HepG2 (cell line): Measurements from ENCODE around the gene SF3B6. TPM values are rescaled to one million over a fixed set of nuclear protein-coding genes. Genes with fewer than 3 reads are reported as not detected.

ENCODE experiments used
- ATF6 ChIP-seq: sonication (generic); formaldehyde crosslinking; conservative IDR thresholded peaks from 2 replicates; pipeline ENCODE4 v1.4.0; 2020; ENCODE audit warnings: missing genetic modification reagents
- DPF2 ChIP-seq: sonication (generic); formaldehyde crosslinking; IDR thresholded peaks from 2 replicates; pipeline ENCODE4 v1.4.0; 2020; ENCODE audit warnings: mild to moderate bottlenecking, low read depth, missing genetic modification reagents, borderline replicate concordance
- DR1 ChIP-seq: sonication (generic); formaldehyde crosslinking; IDR thresholded peaks from 2 replicates; pipeline ENCODE4 v1.8.0; 2021; ENCODE audit warnings: mild to moderate bottlenecking, missing genetic modification reagents, inconsistent platforms
- ERF ChIP-seq: IDR thresholded peaks from 2 replicates; pipeline ENCODE4 v1.6.1; 2018; ENCODE audit warnings: missing biosample characterization, missing genetic modification reagents
- FOXP4 ChIP-seq: sonication (generic); formaldehyde crosslinking; IDR thresholded peaks from 2 replicates; pipeline ENCODE4 v1.4.0; 2020; ENCODE audit warnings: missing genetic modification reagents
- HES4 ChIP-seq: sonication (generic); formaldehyde crosslinking; IDR thresholded peaks from 2 replicates; pipeline ENCODE4 v1.9.0; 2021; ENCODE audit warnings: mild to moderate bottlenecking, missing genetic modification reagents, borderline replicate concordance
- ISX ChIP-seq: sonication (generic); formaldehyde crosslinking; conservative IDR thresholded peaks from 2 replicates; pipeline ENCODE4 v1.5.0; 2020; ENCODE audit warnings: missing genetic modification reagents
- NAIF1 ChIP-seq: sonication (generic); formaldehyde crosslinking; IDR thresholded peaks from 2 replicates; pipeline ENCODE4 v1.5.0; 2020; ENCODE audit warnings: mild to moderate bottlenecking, missing genetic modification reagents, borderline replicate concordance
- NBN ChIP-seq: fragments of 450-650 bp; conservative IDR thresholded peaks from 2 replicates; pipeline ENCODE4 v1.6.1; 2017
- NFYB ChIP-seq: sonication (generic); formaldehyde crosslinking; IDR thresholded peaks from 2 replicates; pipeline ENCODE4 v1.4.0; 2020; ENCODE audit warnings: missing genetic modification reagents
- RXRB ChIP-seq: IDR thresholded peaks from 2 replicates; pipeline ENCODE4 v1.6.1; 2016; ENCODE audit warnings: borderline replicate concordance, missing genetic modification reagents, missing compliant biosample characterization
- SOX5 ChIP-seq: IDR thresholded peaks from 2 replicates; pipeline ENCODE4 v1.6.1; 2016; ENCODE audit warnings: borderline replicate concordance
- SOX6 ChIP-seq, 2 experiments: fragments of 450-650 bp in 1 of 2; sonication (generic) in 1 of 2; formaldehyde crosslinking in 1 of 2; IDR thresholded peaks; 2 replicates each; pipeline versions ENCODE4 v1.4.0 to v1.6.1; 2017 to 2020; ENCODE audit warnings: antibody characterized with exemption in 1 of 2, mild to moderate bottlenecking in 1 of 2, missing genetic modification reagents in 1 of 2
- STAT6 ChIP-seq: sonication (generic); formaldehyde crosslinking; IDR thresholded peaks from 2 replicates; pipeline ENCODE4 v1.4.0; 2020; ENCODE audit warnings: missing genetic modification reagents, mild to moderate bottlenecking, borderline replicate concordance
- TCF12 ChIP-seq, 2 experiments: fragments of 450-650 bp in 1 of 2; sonication (generic) in 1 of 2; formaldehyde crosslinking in 1 of 2; IDR thresholded peaks; 2 replicates each; pipeline versions ENCODE4 v1.6.1 to v1.8.0; 2017 to 2022; ENCODE audit warnings: antibody characterized with exemption in 1 of 2, mild to moderate bottlenecking in 1 of 2, missing genetic modification reagents in 1 of 2, moderate library complexity in 1 of 2
- ZBTB20 ChIP-seq: sonication (generic); formaldehyde crosslinking; IDR thresholded peaks from 2 replicates; pipeline ENCODE4 v1.8.1; 2023; ENCODE audit warnings: missing genetic modification reagents, low read depth, mild to moderate bottlenecking, borderline replicate concordance
- ZC3H13 ChIP-seq: sonication (generic); formaldehyde crosslinking; IDR thresholded peaks from 2 replicates; pipeline ENCODE4 v1.8.1; 2023; ENCODE audit warnings: mild to moderate bottlenecking, missing genetic modification reagents, moderate library complexity
- ZFP90 ChIP-seq: sonication (generic); formaldehyde crosslinking; IDR thresholded peaks from 2 replicates; pipeline ENCODE4 v1.8.0; 2022; ENCODE audit warnings: missing genetic modification reagents, mild to moderate bottlenecking, inconsistent platforms, borderline replicate concordance
- ZNF382 ChIP-seq: sonication (generic); formaldehyde crosslinking; IDR thresholded peaks from 2 replicates; pipeline ENCODE4 v1.5.0; 2020; ENCODE audit warnings: missing genetic modification reagents, mild to moderate bottlenecking, borderline replicate concordance
- ZNF567 ChIP-seq: sonication (generic); formaldehyde crosslinking; IDR thresholded peaks from 2 replicates; pipeline ENCODE4 v1.8.1; 2023; ENCODE audit warnings: mild to moderate bottlenecking, missing genetic modification reagents, borderline replicate concordance
- ZNF639 ChIP-seq: conservative IDR thresholded peaks from 2 replicates; pipeline ENCODE4 v1.6.1; 2018; ENCODE audit warnings: missing genetic modification reagents
- polyA plus RNA-seq, 8 experiments: library from polyadenylated mRNA; depleted of rRNA in 3 of 8; stranded (reverse) in 7 of 8; unstranded in 1 of 8; fragments of >200 nt; fragmentation: Illumina TruSeq in 4 of 8; extraction: Trizol in 4 of 8; gene quantifications; 2 replicates each; pipeline versions ENCODE4 v1.2.1 to v1.2.3, GENCODE V29; 2011 to 2016; ENCODE audit warnings: low read depth in 4 of 8, missing spikeins in 1 of 8, mixed read lengths in 1 of 8; ENCODE audit not compliant: insufficient read depth in 1 of 8
- total RNA-seq, 5 experiments: library from RNA; depleted of rRNA; stranded (reverse); fragments of >200 nt; fragmentation: Illumina TruSeq; extraction: Trizol; gene quantifications; 2 replicates each; pipeline ENCODE4 v1.2.3, GENCODE V29; 2016; ENCODE audit warnings: low read depth in 1 of 5

Gene SF3B6
- total and polyA plus RNA-seq, 2 of the 13 experiments (the other 11 are each of a cell fraction or from before 2014, with no cell fraction given): 177 to 182 TPM

- no peak for TF ChIP-seq ZNF639 (CRISPR knock-in tag)
- no peak for TF ChIP-seq HES4 (CRISPR knock-in tag)
- no peak for TF ChIP-seq NAIF1 (CRISPR knock-in tag)
- no peak for TF ChIP-seq NFYB (CRISPR knock-in tag)
- no peak for TF ChIP-seq DPF2
- TF ChIP-seq STAT6 (CRISPR knock-in tag): no peak
- no peak for TF ChIP-seq ZBTB20 (CRISPR knock-in tag)
- TF ChIP-seq ZNF382: no peak
- TF ChIP-seq DR1 (CRISPR knock-in tag): no peak
- no peak for TF ChIP-seq SOX6 (IDR thresholded peaks at IDR 0.05)
- TF ChIP-seq SOX6 (CRISPR knock-in tag; IDR thresholded peaks at IDR 0.05): peak; percentile 85
- TF ChIP-seq ISX: no peak
- no peak for TF ChIP-seq TCF12 (IDR thresholded peaks at IDR 0.05)
- no peak for TF ChIP-seq TCF12 (CRISPR knock-in tag; IDR thresholded peaks at IDR 0.05)
- TF ChIP-seq ZFP90 (CRISPR knock-in tag): no peak
- 0 out of 2 replicates have a peak, but pooled peaks have one; percentile 23 for TF ChIP-seq RXRB
- TF ChIP-seq FOXP4 (CRISPR knock-in tag): peak; percentile 88
- no peak for TF ChIP-seq ZC3H13 (CRISPR knock-in tag)
- no peak for TF ChIP-seq ZNF567 (CRISPR knock-in tag)
- TF ChIP-seq ERF: no peak
- TF ChIP-seq ATF6: no peak
- TF ChIP-seq SOX5 (CRISPR knock-in tag): peak; percentile 49; the same call in 1 of the 2 replicates
- no peak for TF ChIP-seq NBN
Measured at GRCh38 chr2:24052951-24053350, 23.2 kb downstream of the SF3B6 start (continued).
